Measurements from ENCODE around the gene GPR149.

GPR149 gene

DNA sequence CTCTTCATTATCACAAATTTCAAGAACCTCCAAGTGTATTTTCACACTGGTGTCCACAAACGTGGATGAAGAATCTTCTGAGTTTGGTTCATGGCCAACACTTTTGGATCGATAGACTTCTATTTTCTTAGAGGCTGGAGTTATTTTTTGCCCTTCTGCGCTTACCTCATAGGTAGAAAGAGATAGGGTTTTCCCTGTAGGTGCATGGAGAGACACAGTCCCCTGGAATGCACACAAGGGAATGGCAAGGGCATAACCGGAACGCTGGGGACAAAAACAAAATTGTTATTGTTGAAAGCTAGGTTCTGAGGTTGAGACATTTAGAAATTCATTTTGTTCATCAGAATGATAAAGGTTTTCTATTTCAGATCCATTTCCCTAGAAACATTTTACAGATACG is 92.0 kb downstream of the GPR149 start:
- DNase-seq, result no peak

DNA sequence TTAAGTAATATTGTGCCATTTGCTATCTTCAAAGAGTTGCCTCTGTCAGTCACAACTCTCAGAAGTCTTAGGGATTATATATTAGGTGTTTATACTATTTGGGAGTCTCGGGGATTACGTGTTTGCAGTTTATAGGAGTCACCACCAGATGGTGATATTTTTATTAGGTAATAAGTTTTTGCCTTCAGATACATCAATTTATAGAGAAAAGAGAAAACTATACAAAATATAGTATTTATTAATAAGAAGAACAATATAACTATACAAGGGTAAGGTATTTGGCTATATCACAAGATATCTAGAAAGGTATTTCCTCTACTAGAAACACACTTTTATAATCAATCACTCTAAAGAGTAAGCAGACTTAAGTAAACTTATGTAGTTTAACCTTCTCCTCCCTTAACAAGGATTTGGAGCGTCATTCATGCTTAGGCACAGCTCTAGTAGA is 95.0 kb downstream of the GPR149 start:
- DNase-seq, result no peak

DNA sequence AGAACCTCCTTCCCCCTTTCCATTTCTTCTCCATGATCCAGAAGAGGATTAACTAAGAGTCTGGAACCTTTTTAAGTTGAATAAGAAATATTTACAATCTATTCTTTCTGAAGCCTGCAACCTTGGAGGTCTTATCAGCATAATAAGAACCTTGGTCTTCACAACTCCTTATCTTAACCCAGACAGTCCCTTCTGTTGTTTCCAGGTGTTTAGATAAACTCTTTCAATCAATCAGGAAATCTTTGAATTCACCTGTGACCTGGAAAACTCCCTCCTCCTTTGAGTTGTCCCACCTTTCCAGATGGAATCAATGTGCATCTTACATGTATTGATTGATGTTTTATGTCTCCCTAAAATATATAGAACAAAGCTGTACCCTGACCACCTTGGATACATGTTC is 102.1 kb downstream of the GPR149 start:
- no peak for DNase-seq

DNA sequence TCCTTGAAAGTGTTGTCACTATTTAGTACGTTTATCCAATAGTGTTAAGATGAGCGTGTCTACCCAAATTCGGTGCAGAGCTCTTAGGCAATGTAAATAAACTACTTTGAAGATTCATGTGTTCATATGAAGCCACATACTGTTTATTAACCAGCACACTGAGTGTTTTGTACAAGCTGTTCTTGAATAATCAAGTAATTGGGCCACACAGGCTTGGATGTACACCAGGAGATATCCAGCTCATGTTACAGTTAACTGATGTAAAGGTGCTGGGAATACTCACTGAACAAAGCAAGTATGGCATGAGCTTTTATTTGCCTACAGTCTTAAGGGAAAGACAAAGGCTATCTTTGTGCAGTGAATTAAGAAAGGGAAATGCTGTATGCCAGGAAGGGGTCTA is 105.1 kb downstream of the GPR149 start:
- DNase-seq, result no peak

DNA sequence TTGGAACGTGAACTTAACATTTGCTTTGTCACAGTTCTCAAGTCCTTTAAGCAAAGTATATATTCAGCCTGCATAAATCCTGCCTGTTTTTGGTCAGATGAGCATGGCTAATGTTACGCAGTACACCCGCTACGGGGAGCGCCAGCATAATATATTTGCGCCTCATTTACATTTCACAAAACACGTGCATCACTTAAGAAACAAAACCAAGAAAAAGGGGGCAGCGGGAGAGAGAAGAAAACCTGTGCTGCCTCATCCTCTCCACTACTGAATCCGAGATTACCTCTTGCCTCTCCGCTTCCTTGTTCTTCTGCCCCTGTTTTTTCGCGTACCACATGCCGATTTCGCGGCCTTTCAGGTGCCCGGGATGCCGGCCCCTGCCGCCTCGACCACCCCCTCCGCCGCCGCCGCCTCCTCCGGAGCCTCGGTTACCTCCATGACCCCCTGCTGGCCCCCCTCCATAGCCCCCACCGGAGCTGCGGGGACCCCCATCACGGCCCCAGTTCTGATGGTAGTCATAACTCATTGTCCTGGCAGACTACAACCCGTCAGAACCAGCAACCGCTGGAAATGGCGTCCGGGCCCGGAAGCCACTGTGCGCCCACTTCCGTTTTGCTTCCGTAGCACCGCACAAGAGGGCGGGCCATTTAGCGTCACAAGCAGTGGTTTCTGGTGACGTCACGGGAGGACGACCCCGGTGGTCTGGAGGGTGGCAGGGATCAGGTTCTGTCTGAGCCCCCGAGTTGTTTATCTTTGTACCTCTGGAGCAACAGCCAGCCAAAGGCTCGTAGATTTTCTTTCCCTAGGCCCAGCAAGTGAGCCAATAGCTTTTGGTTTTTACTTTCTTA is 105.9 kb downstream of the GPR149 start, which contains the start of gene DHX36:
TSS of gene DHX36 (minus strand) at position 597 of the 848 bp plus-strand sequence. CDS start at position 526, 71 bp downstream.
- DNase-seq, result peak; percentile 74

DNA sequence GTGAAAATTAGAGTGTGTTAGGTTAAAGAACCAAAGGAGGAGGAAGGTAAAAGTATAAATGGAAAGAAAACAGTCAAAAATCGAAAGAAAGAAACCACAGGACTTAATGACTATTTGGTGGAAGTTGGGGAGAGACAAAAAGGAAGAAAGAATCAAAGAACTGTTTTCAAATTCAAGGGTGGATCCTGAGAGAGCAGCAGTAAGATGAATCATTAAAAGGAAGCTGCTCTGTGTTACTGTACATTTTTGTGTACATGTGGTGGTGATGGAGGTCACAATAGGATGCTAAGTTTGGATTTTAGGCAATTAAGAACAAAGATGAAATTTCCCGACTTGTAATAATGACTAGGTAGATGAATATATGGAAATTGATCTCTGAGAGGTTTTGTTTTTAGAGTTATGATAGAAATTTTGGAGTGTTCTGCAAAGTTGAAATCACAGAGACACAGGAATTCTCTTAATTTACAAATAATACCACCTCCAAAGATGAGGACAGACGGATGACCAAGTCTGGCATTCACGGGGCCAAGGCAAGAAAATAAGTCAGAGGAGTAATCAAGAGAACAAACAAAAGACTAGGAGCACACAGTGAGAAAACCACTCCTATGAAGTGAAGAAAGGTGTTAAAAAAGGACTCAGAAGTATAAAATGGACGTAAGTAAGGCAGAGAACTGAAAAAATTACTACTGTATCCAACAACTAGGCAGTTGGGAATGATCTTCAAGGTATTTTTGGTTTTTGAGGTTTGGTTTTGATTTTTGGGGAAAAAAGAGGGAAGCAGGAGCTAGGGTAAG is 112.8 kb downstream of the GPR149 start:
- no peak for DNase-seq

DNA sequence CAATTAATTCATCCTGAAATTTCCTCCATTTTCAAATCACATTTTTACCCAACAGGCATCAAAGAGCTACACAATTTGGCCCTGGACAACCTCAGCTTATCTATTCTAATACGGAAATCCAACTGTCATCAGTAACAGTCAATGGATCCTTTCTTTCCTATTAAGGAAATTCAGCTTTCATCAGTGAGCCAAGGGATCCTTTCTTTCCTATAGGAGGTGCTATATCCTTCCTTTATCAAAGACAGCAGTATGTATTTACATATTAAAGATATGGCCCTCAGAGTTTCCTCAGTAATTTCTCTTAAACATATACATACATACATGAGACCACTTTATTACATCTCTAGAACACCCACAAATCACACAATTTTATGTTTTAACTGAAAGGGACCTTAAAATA is 115.8 kb downstream of the GPR149 start:
- DNase-seq, result no peak

DNA sequence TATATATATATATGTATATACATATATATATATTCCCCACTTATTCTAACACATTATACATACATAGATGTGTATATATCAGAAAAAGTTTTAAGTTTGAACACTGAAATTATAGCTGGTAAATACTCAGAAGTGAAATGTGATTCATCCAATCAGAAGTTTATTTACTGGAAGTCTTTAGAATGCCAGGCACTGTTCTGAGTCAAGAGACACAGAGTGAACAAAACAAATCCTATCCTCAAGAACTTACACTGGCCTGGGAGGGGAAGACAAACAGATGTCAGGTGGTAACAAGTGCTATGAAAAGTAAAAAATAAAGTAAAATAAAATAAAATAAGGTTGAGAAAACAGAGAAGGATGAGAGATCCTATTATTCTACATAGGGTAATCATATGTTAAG is 119.2 kb downstream of the GPR149 start:
- no peak for DNase-seq

DNA sequence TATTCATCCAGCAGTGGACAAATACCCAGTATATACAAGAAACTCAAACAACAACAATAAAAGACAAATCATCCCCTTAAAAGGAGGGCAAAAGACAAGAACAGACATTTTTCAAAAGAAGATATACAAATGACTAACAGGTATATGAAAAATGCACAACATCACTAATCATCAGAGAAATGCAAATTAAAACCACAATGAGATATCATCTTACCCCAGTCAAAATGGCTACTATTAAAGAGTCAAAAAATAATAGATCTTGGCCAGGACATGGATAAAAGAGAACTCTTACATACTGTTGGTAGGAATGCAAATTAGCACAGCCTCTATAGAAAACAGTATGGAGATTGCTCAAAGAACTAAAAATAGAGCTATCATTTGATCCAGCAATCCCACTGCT is 122.6 kb downstream of the GPR149 start:
- DNase-seq, result no peak

DNA sequence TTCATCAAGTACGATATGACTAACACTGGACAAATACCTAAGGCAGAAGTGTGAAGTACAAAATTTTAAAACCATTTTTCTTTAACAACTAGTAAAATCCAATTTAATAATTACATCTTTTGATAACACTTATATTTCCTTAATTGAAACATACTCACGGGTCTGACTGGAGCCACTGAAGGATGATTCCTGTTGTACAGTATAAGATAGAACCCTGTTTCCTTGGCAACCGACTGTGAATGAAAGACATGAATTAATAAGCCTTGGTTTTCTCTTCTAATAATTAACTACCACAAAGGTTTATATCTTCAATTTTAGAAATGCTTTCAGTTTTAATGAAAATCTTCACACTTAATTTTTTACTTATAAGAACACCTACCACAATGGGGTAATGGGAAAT is 125.1 kb downstream of the GPR149 start:
- no peak for DNase-seq

DNA sequence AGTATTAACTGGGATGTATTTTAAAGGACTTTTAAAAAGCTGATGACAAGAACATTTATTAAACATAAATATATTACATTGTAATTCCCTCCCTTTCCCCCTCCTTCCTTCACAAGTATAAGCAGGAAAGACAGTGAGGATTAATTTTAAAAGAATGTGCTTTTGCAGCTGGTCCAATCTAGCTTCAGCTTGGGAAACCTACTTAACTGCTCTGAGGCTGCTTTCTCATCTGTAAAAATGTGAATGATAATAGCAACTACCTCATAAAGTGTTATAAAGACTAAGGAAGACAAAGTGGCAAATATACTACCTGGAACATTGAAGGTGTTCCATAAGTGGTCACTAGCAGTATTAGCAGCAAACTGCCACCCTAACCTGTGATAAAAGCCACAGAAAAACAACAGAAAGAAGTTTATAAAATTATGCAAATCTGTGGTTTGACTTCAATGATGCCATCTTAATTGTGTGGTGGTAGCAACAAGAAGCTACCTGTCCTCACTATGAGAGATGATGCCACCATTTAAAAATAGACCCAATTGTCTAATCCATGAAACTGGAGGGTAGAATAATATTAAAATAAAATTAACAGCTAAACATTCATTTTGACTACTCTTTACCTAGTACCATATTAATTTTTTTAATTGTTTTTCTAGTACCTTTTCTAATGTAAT is 125.7 kb downstream of the GPR149 start:
- no peak for DNase-seq

DNA sequence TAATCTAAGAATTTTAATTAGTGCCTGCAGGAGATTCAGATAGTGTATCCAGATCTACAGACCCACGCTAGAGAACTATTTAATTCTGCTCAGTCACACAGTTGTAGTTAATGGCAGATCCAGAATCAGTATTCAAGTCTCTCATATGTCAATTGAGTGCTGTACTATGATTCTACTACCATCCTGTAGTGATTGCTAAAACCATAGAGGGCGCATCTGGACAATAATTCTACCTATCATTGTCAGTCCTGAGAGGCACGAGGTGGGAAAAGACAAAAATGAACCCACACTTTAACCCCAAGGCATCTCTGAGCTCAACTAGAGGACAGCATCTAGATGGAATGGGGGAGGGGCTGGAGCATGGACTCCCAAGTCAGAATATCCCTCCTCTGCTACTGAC is 128.4 kb downstream of the GPR149 start:
- DNase-seq, result no peak

DNA sequence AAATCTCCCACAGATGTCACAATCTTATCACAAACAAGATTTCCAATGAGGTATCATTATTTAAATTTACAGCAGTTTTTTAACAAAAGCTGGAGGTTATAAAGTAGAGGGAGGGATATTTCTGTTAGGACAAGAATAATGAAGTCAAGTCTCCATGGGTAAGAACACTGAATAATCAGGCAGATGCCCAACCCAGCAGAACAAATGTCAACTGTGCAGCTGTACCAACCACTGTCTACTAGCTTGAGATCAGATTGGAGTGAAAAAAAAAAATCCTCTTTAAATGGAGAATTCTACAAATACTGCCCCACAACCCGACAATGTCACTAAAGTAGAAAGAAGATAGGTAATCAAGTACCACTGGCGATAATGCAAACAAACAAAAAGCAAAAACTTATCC is 136.0 kb downstream of the GPR149 start:
- no peak for DNase-seq

DNA sequence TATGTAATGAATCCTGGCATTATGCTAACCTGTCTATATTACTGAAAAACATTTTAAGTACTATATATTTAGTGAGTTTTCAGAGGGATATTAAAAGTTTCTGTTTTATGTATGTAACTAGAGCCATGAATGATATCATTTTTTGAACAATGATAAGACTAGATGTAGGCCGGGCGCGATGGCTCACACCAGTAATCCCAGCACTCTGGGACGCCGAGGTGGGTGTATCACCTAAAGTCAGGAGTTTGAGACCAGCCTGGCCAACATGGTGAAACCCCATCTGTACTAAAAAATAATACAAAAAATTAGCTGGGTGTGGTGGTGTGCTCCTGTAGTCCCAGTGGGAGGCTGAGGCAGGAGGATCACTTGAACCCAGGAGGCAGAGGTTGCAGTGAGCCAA is 139.8 kb downstream of the GPR149 start:
- no peak for DNase-seq
